RCC 7860 (cell line): ENCODE data around the gene AMIGO3.

Experiments
- DNase-seq: peaks from one replicate; pipeline ENCODE4 v3.0.0-alpha.2; 2015; ENCODE audit warnings: low spot score
- FAIRE-seq: peaks from 2 replicates; lab custom pipeline; 2012; peaks lifted over from hg19 to GRCh38; lab: Jason Lieb, UNC

The AMIGO3 gene

DNA sequence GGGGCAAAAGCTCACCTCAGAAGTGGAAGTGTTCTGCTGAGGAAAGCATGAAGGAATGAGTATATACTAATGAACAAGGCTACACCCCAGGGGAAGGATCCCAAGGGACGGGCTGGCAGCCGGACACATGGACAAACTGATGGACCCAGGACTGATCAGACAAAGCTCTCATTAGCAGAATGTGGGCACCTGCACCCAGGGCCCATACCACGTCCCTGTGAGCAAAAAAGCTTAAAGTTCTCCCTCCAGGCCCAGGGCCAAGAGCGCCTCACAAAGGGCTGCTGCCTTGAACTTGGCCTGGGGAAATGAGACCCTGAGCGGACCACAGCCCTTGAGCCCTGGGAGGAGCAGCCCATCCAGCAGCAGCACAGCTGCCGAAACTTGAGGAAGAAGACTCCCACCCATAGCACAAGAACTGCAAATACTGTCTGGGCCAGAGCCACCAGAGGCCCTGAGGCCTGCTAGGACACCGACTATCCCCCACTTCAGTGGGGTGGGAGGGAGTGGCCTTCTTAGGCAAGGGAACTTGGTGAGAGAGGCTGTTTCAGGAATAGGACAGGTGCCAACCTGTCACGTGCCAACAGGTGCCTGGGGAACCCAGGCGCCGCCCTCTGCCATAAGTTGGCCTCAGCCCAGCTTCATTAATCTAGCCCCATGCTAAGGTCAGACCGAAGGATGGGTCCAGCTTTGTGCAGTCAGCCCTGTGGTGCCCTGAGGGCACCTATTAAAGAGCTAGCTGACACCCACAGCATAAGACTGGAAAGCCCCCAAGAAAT, 6.6 kb upstream of the AMIGO3 start:
- no peak for FAIRE-seq
- no peak for DNase-seq

DNA sequence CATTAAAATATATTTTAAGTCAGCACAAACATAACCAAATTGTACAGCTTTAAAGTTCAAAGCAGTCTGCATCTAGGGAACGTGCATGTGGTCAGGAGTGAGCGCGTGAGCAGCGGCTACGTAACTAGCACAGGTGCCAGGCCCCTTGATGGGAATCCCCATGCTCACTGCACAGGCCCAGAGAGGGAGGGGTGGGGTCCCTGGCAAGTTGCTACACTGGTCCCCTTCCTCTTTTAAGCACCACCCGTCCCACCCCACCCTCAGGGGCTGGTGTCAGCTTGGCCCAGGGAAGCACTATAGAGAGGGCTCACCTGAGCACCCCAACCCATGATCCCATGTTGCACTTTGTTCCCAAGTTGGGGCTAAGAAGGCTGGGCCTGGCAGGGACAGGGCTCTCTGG, 5.1 kb upstream of the AMIGO3 start:
- FAIRE-seq (no peak), DNase-seq (no peak)

DNA sequence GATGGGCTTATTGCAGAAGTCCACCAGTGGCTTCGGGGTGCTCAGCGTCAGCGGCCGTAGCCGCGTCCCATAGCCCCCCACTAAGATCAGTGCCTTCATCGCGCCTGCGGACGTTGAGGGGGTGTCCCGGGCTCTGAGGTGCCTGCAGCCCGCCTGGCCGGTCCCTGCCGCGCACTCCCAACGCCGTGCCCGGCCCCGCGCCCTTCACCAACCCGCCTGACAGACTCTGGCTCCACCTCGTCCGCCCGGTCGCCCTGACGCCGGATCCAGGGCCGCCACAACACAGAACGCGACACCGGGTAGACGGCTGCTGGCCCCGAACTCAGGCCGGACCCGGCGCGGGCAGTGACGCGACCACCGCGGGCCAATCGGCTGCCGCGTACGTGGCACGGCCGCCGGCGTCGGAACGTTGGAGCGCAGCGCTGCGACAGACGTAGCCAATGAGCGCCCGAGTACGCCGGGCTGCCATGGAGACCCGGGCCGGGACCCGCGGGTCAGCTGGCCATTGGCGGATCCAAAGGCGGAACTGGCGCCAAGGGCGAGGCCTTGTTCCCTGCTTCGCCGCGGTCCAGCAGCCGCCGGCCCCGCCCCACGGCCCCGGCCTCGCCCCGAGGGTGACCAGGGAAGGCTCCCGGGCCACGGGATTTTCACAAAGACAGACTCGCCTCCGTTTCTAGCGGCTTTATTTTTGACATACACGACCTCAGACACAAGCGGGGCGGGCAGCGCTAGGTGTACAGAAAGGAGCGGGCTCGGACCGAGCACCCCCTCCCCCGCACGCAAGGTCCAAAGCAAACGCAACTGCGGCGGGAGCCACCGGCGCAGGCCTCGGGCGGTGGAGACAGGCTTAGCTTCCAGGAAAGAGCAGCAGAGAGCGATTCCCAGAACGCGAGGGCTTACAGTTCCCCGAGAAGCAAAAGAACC, 4.4 kb upstream of the AMIGO3 start, which contains the start of gene GMPPB:
TSS of gene GMPPB (minus strand) at position 324 of the 924 bp plus-strand sequence. CDS start at position 99, 225 bp downstream.
- DNase-seq: peak; percentile 90
- FAIRE-seq: no peak

- DNase-seq (peak; percentile 24), FAIRE-seq (no peak)
Measured at GRCh38 chr3:49723296-49723627, 3.8 kb upstream of the AMIGO3 start.

- DNase-seq (no peak), FAIRE-seq (no peak)
Measured at GRCh38 chr3:49722896-49723295, 3.4 kb upstream of the AMIGO3 start.

GRCh38 chr3:49721896-49722781, 2.7 kb upstream of the AMIGO3 start:
- FAIRE-seq (no peak), DNase-seq (no peak)

- DNase-seq (no peak), FAIRE-seq (no peak)
Measured at GRCh38 chr3:49721596-49721895, 2.1 kb upstream of the AMIGO3 start.

GRCh38 chr3:49720855-49721595, 1.5 kb upstream of the AMIGO3 start:
- DNase-seq: no peak
- FAIRE-seq: no peak

DNA sequence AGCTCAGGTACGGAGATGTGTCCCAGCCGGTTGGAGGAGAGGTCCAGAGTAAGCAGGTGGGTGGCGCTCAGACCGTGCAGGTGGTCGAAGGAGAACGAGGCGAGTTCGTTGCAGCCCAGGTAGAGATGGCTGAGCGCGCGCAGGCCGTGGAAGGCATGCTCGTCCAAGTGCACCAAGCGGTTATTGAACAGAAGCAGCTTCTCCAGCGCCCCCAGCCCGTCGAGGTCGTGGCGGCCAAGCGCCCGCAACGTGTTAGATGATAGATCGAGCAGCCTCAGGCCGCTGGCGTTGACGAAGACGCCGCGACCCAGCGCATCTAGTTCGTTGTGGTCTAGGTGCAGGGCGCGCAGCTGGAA, 648 bp downstream of the AMIGO3 start:
- DNase-seq (no peak), FAIRE-seq (no peak)

- DNase-seq: no peak
- no peak for FAIRE-seq
Measured at GRCh38 chr3:49717959-49718857, 1.3 kb downstream of the AMIGO3 start.

GRCh38 chr3:49717211-49717958, 2.1 kb downstream of the AMIGO3 start:
- no peak for FAIRE-seq
- DNase-seq: no peak

DNA sequence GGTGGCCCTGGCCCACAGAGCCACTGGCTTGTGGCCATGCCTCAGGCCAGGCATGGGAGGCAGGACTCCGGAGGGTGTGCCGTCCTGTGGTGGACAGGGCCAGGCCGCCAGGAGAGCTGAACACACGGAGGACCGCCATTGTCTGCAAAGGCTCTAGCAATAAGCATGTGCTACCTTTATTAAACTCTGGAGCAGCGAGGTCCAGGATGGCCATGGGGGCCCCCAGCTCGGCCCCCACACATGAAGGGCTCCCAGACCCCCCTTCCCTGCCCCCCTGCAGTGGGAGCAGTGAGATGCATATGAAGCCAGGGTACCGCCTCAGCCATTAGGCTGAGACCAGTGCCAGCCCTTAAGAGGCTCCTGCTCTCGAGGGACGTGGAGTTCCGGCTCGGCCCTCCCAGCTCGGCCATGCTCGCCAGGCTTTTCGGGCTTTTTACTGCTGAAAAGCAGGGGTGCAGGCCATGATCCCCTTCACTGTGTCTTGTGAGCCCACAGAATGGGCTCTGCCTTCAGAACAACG, 2.7 kb downstream of the AMIGO3 start:
- no peak for DNase-seq
- FAIRE-seq: no peak

GRCh38 chr3:49716169-49716568, 3.3 kb downstream of the AMIGO3 start:
- FAIRE-seq (no peak), DNase-seq (no peak)

DNA sequence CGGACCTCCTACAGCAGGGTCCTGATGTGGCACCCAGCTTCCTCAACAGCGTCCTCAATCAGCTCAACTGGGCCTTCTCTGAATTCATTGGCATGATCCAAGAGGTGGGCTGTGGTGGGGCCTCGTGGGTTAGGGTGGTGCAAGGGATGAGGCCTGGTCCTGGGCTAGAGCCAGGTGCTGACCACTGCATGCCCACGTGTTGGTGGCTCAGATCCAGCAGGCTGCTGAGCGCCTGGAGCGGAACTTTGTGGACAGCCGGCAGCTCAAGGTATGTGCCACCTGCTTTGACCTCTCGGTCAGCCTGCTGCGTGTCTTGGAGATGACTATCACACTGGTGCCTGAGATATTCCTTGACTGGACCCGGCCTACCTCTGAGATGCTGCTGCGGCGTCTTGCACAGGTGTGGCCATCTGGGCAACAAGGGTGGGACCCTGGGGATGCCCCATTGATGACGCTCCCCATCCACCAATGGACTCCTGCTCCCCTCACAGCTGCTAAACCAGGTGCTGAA, 3.8 kb downstream of the AMIGO3 start:
- FAIRE-seq: no peak
- DNase-seq: no peak

DNA sequence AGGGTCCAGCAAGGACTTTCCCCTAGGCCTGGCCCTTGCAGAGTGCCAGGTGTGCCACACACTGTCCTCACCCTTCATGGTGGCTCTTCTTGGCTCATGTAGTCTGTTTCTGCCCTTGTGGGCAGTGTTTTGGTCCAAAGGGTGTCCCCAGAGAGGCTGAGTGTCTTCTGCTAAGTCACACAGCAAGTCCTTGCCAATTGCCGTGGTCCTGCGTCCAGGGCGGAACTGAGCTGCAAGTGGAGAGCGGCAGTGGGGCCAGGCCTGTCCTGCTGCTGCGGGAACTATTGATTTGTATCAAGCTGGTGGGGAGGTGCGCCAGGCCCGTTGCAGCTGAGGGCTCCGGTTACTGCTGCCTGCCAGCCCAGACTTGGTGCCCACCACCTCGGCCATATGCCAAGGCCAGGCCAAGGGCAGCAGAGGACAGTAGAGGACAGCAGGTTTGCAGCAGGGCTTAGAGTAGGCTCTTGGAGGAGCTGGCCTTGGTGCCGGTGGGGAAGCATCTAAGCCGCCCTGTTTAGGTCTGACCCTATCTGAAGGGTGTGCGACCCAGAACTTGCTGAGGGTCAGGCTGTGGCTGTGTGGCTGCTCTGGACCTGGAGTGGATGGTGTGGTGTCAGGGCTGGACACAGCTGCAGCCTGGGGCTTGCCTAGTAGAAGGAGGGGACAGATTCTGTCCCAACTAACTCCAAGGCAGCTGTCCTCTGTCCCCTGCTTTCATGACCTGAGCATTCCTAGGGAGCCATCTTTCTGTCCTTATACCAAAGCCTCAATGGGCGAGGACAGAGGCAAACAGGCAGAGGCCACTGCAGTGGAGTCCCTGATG, 4.5 kb downstream of the AMIGO3 start:
- no peak for FAIRE-seq

GRCh38 chr3:49713336-49714105, 6.0 kb downstream of the AMIGO3 start:
- no peak for DNase-seq
- no peak for FAIRE-seq

More for the DNA sequence above, 4.5 kb downstream of the AMIGO3 start:
- no peak for DNase-seq
